Measurements from ENCODE around the gene GRAMD1A. TPM values are rescaled to one million over a fixed set of nuclear protein-coding genes. Genes with fewer than 3 reads are reported as not detected.
A peak's percentile ranks its signal among the peaks of the same experiment; 100 is the strongest.

Gene GRAMD1A
- total and polyA plus RNA-seq, 2 of the 8 experiments (the other 6 are each of a cell fraction or from before 2014, with no cell fraction given) = 113 to 154 TPM

DNA sequence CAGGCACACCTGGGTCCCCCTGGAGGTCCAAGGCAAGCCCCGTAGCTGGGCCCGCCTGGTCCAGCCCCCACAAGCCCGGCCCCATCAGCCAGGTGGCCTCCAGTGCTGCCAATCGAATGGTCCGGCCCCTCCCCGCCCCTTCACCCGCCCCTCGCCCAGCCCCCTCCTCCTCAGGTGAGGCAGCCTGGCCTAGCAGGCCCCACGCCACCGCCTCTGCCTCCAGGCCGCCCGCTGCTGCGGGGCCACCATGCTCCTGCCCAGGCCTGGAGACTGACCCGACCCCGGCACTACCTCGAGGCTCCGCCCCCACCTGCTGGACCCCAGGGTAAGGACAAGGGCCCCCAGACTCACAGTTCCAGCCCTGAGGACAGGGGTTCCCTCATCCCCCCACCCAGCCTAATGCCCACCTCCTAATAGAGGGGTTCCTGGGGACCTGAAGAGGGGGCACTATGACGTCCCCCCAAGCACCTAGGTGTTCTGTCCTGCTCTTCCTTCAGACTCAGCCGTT lies 41.5 kb downstream of the GRAMD1A start, which contains the start of gene HPN:
Gene HPN (plus strand): TSS at position 174 of the 508 bp plus-strand sequence. CDS start 786 bp downstream, outside the sequence.
- Histone ChIP-seq H3K9me3 (ENCODE audit: insufficient read depth in 2 of 2, low read depth in 1 of 2, low read length in 1 of 2) (no peaks in the 10 kb centered on the region), H2BK5ac (ENCODE audit: low read depth, low read length) (peak within 1 kb of the TSS; percentile 93; the same call in 1 of the 2 replicates), H4K5ac (ENCODE audit: insufficient read length, low read depth, low read length) (peak within 1 kb of the TSS; percentile 59), H3K79me2 (ENCODE audit: control insufficient read depth in 1 of 2, insufficient read depth in 2 of 2, low read length in 2 of 2) (peaks cover 0 to 12% of the 10 kb centered on the region in 2 experiments; a peak in 1 of 4 replicates), H3K27ac (ENCODE audit: low read depth, low read length) (peak within 1 kb of the TSS; percentile 80; the same call in 1 of the 2 replicates), H2AK5ac (ENCODE audit: low read depth, low read length) (peak within 1 kb of the TSS; percentile 10; the same call in 1 of the 2 replicates), H3K36me3 (ENCODE audit: control insufficient read depth in 2 of 4, insufficient read depth in 4 of 4, low read length in 3 of 4) (no peaks in the 10 kb centered on the region; a peak in 1 of 8 replicates), H3K56ac (replicated peaks; ENCODE audit: insufficient read length, low read depth, low read length) (peak within 1 kb of the TSS; percentile 72), H3K4me1 (replicated peaks in 1 of 4; ENCODE audit: control insufficient read depth in 3 of 4, insufficient read depth in 4 of 4, low read length in 3 of 4) (peaks cover 5 to 39% (median 25%) of the 10 kb centered on the region in 4 experiments), H4K91ac (replicated peaks; ENCODE audit: insufficient read length, low read length) (peak within 1 kb of the TSS; percentile 98), H3K9ac (replicated peaks in 1 of 4; ENCODE audit: extremely low read depth in 1 of 4, low read depth in 3 of 4, low read length in 3 of 4) (peak within 1 kb of the TSS in 3 of 4 experiments; percentile 12 to 58 (median 56); a peak in 5 of 7 replicates), H2BK120ac (replicated peaks; ENCODE audit: low read depth, low read length) (peak within 1 kb of the TSS; percentile 1), H3K4me2 (ENCODE audit: insufficient read depth in 1 of 2, low read depth in 2 of 2, low read length in 2 of 2) (peak within 1 kb of the TSS; percentile 79 to 83), H3K4me3 (ENCODE audit: extremely low read depth in 1 of 4, insufficient read depth in 2 of 4, low read depth in 3 of 4, low read length in 4 of 4) (peak within 1 kb of the TSS; percentile 32 to 66 (median 44)), H2AFZ (ENCODE audit: low read length) (no peak within 1 kb of the TSS), H3K27me3 (replicated peaks in 1 of 4; ENCODE audit: control insufficient read depth in 3 of 4, extremely low read depth in 1 of 4, insufficient read depth in 3 of 4, low read length in 3 of 4) (no peaks in the 10 kb centered on the region), H3K4ac (replicated peaks; ENCODE audit: insufficient read length, low read depth, low read length) (peak within 1 kb of the TSS; percentile 92), H3K23me2 (ENCODE audit: low read depth, low read length) (peaks cover 7% of the 10 kb centered on the region; the same call in 1 of the 2 replicates), H2BK20ac (ENCODE audit: low read length) (0 out of 2 replicates have a peak within 1 kb of the TSS, but pooled peaks have one; percentile 90), H4K20me1 (replicated peaks in 1 of 2; ENCODE audit: control insufficient read depth in 1 of 2, insufficient read depth in 2 of 2, low read length in 2 of 2) (peaks cover 2 to 5% of the 10 kb centered on the region in 2 experiments), H3K14ac (ENCODE audit: insufficient read length) (no peak within 1 kb of the TSS), H2BK15ac (ENCODE audit: low read length) (peak within 1 kb of the TSS; percentile 99), H4K8ac (ENCODE audit: extremely low read depth, insufficient read depth, low read length) (peak within 1 kb of the TSS; percentile 90), H3K18ac (ENCODE audit: extremely low read depth, low read length) (peak within 1 kb of the TSS; percentile 75), H2BK12ac (ENCODE audit: low read depth, low read length) (peak within 1 kb of the TSS; percentile 97), H3K23ac (ENCODE audit: insufficient read length) (no peak within 1 kb of the TSS), H3K79me1 (ENCODE audit: low read depth, low read length) (no peaks in the 10 kb centered on the region)
- FAIRE-seq = no peak
- CTCF ChIA-PET (ENCODE audit: partially characterized antibody) = interaction anchor here (0.7 to 6.4 kb wide), 4 partner anchors 9 to 94 kb away, joined by 4 to 105 read pairs (median 22); partner anchors contain the start of gene LGI4
- POLR2A ChIA-PET (ENCODE audit: partially characterized antibody) = interaction anchor here (0.8 to 1.6 kb wide), 5 partner anchors 12 to 42 kb away, joined by 3 to 12 read pairs (median 5); partner anchors contain the start of gene SCN1B
- WGBS, 2 experiments (ENCODE audit: extremely low coverage in 1 of 2, insufficient coverage in 1 of 2, insufficient read length in 1 of 2, insufficient replicate concordance in 2 of 2, low coverage in 1 of 2, low lambda C conversion rate in 2 of 2, missing lambda C conversion rate in 1 of 2) = 3% methylated on average over 10 of the region's 19 CpGs; no CpG with 5 or more reads in 1 of the 2 experiments
- TF ChIP-seq CTBP2 (IDR thresholded peaks at IDR 0.05; ENCODE audit: borderline replicate concordance, insufficient read depth, insufficient read length, low read length) (no peak), SP1 (IDR thresholded peaks at IDR 0.05; ENCODE audit: low read depth, low read length) (0 out of 2 replicates have a peak, but pooled peaks have one; percentile 28), POLR2AphosphoS5 (IDR thresholded peaks at IDR 0.05; ENCODE audit: low read depth, low read length) (0 out of 2 replicates have a peak, but pooled peaks have one; percentile 29)
- TF ChIP-seq, protein P1, sequence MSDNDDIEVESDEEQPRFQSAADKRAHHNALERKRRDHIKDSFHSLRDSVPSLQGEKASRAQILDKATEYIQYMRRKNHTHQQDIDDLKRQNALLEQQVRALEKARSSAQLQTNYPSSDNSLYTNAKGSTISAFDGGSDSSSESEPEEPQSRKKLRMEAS (IDR thresholded peaks at IDR 0.05) = peak; percentile 44; the same call in 1 of the 2 replicates
- peak in 1 of 2 experiments; percentile 86 for DNase-seq (ENCODE audit: low read depth in 1 of 2, low spot score in 2 of 2)

Measured in H1 (cell line).